ENCODE results near the gene TMEM95.

The TMEM95 gene, protein sequence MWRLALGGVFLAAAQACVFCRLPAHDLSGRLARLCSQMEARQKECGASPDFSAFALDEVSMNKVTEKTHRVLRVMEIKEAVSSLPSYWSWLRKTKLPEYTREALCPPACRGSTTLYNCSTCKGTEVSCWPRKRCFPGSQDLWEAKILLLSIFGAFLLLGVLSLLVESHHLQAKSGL

DNA sequence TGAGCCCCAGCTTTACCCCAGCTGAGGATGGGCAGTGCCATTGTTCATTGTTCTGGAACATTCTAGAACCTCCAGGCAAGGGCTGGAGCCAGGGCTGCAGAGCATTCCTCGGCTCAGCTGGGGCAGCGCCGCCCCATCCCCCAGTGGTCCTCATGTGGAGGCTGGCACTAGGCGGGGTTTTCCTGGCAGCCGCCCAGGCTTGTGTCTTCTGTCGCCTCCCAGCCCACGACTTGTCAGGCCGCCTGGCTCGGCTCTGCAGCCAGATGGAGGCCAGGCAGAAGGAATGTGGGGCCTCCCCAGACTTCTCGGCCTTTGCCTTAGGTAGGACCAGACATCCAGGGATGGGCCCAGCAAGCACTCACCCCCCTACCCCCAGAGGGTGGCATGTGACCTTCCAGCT, at the start of gene TMEM95:
Gene TMEM95, plus strand, starts transcription at position 104 of the 400 bp plus-strand sequence. Its CDS starts 49 bp downstream, at position 153.
- no peak for DNase-seq

DNA sequence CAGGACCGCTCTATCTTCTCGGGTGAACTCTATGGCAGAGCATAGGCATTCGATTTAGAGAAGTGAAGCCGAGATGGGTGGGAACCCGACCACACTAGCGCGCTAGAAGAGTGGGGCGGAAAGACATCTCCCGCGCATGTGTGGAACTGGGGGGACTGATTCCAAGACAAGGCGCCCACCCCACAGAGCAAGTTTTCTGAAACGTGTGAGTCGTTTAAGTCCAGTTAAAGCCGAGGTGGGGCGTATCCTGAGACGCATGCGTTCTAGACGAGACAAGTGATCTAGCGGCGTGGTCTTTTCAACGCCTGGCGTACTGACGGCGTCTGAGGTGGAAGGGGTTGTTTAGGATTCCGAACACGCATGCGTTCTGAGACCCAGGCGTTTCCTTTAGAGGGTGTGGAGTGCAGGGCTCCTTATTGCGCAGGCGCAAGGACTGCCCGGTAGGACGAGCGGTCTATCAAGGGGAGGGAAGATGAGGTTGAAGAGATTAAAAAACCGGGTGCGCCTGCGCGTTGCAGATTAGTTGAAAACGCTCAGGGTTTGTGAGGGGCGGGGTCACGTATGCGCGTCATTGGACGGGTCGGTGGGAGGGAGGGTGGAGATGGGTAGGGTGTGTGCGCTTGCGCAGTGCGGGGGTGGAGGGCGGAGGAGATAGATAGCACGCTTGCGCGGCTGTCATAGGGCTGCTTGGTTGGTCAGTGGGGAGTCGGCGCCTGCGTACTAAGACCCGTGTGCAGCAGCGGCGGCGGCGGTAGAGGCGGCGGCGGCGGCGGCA, 47.9 kb upstream of the TMEM95 start, which contains the start of gene EIF5A:
Gene EIF5A, plus strand, starts transcription at position 718 of the 775 bp plus-strand sequence. CDS start 2,008 bp downstream, outside the sequence.
- peak; percentile 100 for DNase-seq

DNA sequence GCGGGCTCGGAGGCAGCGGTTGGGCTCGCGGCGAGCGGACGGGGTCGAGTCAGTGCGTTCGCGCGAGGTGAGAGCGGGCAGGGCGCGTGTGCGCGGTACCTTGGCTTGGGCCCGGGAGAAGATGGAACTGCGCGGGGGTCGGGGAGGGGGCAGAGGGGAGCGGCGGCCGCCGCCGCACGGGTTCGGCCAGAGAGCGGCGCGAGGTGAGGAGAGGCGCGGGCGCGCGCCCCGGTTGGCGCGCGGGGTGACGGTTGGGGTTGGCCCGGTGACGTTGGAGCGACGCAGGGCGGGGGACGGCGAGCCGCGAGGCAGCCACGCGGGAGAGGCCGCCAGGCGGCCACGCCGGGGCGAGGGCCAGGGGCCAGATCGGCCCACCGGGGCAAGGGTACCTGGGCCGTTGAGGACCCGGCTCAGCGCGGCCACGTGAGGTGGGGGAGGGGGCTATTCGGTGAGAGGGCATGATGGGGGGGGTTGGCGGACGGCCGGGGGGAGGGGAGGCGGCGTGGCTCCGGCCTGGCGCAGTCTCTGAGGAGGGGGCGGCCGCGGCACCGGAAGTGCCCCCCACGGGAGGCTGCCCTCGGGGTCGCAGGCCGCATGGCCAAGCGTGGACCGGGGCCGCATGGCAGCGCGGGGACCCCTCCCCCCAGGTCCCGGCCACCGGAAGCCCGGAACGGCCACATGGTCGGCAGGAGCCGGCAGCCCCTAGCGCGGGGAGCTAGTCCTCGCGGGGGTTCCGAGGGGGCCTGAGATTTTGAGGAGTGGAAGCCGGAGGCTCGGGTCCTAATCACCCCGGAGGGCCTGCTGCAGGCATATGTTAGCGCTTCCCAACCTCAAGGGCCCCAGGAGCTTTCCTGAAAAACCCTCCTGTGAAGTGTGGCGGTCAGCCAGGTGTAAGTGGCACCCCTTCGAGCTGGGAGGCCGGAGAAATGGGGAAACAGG, 47.0 kb upstream of the TMEM95 start:
- DNase-seq: peak; percentile 66

DNA sequence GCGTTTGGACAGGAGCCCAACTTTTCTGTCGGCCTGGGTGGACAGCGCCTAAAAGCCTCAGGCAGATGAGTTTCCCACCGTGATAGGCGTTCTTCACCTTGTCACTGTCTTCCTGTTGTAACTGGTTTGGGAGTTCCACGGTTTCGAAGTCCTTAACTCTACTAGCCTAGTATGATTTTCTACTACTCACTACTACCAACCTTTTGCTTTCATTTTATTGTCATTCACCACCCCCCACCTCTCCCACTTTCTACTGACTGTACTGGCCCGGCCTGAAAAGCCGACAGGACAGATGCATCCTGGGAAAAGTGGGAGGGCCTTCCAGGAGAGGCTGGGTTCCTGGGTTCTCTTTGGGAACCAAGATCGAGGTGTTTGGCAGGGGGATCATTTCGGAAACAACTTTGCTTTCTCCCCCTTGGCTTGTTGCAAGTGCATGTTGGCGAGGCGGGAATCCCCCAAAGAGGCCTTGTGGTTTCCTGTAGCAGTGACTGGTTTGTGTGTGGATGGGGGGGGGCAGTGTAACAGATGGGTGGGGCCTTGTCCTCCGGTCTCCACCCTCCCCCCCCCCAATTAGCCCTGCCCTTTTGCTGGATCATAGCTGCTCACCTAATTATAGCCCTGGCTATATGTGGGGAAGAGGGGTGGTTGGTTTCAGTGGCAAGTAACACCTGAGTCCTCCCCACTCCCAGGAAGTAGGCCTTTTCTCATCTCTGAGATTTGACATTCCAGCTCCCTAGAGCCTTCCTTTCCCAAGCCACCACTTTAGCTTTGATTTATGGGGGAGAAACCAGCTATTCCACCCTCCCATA, 46.1 kb upstream of the TMEM95 start:
- peak; percentile 72 for DNase-seq

DNA sequence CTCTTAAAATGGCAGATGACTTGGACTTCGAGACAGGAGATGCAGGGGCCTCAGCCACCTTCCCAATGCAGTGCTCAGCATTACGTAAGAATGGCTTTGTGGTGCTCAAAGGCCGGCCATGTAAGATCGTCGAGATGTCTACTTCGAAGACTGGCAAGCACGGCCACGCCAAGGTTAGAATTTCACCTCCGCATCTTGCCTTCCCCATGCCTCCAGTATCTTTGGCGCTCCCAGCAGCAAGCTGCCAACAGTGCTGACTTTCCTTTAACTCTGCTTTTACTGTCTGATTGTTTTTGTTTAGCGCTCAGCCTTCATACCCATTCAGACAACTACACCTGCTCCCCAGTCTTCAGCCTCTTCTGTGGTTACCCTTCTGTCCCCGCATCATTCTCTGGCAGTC, 45.3 kb upstream of the TMEM95 start:
- DNase-seq: no peak

DNA sequence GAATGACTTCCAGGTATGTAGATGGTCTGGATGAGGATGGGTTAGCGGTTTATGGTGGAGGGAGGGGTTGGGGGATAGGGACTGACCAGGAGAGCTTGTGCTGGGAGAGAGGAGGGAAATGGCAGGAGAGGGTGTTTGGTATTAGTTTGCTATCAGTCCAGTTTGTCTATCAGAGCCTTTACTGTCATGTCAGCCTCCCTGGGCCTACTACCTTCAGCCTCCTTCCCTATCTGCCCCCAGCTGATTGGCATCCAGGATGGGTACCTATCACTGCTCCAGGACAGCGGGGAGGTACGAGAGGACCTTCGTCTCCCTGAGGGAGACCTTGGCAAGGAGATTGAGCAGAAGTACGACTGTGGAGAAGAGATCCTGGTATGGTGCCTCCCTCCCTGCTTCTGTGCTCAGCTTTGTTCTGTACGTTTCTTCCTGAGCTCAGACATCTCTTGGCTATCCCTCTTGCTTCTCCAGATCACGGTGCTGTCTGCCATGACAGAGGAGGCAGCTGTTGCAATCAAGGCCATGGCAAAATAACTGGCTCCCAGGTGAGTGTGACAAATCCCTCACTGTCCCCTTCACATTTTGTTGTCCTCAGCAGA, 43.7 kb upstream of the TMEM95 start:
- no peak for DNase-seq

DNA sequence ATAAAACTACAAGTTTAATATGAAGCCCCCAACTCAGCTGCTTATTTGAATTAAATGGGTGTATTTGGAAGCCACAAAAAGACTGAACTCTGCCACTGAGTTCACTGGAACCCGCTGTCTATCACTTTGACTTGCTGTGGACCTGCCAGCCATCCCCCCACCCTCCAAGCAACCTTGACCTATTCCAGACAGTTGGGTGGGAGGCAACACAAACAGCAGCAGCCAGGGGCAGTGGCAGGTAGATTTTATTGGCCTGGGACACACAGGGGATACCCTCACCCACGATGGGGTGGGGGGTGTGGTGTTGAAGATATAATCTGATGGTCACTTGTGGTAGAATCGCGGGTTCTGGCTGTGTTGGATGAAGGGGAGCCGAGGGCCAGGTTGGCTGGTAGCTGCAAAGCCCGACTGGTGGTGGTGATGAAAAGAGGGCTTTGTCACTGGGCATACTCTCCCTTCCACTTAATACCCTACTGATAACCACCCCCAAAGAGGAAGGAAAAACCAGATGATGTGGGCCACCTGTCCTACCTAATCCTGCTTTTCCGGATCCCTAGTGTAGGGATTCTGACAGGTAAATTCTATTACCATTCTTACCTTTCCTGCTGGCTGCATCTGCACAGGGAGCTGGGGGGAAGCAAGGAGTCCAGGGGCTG, 42.4 kb upstream of the TMEM95 start:
- DNase-seq: no peak

DNA sequence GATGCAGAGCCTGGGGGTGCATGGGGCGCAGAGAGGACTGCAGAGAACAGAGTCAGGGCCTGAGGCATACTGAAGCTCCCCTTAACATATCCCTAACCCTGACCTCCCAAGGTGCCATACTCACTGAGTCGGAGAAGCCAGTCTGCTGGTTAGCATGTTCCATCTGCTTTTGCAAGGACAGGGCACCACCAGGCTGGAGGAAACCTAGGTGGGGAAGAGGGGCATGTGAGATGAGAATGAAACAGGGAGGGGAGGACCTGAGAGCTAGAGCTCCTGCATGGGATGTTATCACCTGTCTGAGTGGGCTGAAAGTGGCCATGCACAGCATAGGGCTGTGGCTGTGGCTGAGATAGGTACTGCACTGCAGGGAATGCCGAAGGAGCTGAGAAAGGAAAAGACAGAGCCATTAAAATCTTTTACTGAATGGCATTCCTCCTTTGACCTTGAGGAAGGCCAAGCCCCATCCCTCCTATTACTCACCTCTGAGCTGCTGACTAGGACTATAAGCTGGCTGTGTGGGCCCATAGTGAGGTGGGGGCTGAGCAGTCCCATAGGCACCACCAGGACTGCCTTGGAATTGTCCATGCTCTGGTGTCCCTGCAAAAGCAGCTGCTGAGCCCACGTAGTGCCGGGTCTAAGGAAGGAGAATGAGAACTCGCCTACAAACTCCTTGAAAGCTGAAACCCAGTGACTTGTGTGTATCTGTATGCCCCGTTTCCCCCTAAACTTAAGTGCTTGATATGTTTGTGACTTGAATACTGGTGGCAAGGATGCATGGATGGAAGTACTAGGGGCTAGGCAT, 41.7 kb upstream of the TMEM95 start:
- DNase-seq: no peak

DNA sequence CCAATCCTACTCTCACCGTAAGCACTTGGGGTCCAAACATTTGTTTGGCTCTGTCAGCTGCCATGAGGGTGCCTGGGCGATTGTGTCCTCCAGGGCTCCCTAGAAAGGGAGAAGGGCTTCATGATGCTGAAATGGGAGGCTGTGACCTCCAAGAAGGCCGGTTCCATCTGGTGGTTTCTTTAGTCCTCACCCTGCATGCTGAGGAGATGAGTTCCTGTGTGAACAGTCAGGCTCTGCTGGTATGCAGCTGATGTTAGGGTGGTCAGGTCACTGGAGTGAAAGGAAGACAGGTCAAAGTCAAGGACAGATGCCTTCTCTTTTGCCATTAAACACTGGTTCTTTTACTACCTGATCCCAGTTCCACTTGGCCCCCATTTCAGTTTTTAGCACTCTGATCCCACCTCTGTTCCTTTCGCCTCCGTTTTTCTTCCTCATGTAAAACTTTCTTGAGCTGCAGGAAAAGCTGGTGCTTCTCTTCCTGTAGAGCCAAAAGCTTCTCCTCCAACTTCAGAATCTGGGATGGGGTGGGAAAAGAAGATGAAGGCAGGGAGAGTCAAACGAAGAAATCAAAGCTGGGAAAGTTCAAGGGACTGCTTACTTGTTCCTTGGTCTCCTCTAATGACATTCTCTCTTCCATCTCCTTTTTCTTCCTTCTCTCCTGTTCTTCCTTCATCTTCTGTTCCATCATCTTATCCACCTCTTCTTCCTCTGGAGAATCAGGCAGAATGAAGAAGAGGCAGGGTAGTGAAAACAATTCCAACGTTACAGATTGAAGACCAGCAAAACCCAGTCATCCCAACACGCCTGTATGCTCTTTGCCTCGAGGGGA, 40.9 kb upstream of the TMEM95 start:
- no peak for DNase-seq

DNA sequence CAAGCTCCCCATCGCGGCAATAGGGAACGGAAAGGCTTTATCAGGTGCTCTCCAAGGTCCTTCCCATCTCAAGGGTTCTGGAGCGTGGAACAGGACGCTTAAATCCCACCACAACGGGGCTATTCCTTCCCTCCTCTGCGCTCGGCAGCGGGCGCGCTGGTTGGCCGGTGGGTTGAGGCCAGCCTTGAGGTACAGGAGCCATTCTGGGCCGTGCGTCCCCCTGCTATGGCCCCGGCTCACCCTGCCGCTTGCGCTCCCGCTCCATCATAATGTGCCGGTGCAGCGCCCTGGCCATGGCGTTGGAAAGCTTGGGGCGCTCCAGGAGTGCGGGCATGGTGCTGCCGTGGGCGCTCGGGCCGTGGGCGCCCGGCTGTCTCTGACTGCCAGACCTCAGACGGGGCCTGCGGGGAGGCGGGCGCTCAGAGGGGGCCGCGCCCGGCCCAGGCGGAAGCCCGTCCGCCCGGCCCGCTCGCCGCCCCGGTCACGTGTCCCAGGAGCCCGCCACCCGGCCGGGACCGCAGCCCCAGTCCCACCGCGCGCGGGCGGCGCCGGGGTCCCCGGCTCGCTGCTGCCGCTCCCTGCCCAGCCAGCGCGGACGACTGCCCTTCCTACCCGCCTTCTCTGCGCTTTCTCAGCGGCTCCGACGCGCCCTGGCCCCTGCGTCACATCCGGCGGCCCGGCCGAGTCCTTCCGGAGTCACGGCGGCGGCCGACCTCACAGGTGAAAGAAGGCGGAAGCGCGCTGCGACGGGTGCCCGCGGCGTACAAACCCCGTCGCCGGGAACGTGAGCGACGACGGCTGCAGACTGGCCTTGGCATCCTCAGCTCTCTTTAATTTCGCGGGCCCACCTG, 40.0 kb upstream of the TMEM95 start, which contains the start of gene GPS2:
Gene GPS2, minus strand, starts transcription at position 642 of the 851 bp plus-strand sequence. Its CDS starts 308 bp downstream, at position 334.
- peak; percentile 94 for DNase-seq

DNA sequence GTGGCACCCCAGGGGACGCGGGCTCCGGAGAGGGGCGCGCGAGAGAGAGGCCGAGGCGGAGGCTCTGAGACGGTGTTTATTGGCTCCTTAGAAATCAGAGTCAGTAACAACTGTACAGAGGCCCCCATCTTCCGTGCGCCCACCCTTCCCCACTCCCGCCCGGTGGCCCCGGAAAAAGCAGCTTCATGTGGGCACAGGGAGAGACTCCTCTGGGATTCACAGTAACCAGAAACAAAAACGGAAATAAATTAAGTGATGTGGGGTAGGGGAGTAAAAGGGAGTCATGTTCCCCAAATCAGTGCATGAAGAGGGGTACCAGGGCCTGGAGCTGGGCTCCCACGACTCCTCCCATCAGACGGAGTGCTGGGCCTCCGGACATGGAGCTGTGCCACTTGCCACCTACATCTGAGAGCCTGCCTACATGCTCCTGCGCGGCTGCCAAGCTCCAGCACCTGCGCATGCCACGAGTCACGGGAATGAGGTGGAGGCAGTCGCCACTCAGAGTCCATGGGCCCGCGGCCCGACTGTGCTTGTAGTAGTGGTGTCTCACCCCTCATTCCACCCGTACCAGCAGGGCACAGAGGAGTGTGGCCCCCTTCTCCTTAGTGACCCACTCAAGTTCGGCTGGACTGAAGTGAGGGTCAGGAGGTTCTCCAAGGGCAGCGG, 39.3 kb upstream of the TMEM95 start:
- no peak for DNase-seq

DNA sequence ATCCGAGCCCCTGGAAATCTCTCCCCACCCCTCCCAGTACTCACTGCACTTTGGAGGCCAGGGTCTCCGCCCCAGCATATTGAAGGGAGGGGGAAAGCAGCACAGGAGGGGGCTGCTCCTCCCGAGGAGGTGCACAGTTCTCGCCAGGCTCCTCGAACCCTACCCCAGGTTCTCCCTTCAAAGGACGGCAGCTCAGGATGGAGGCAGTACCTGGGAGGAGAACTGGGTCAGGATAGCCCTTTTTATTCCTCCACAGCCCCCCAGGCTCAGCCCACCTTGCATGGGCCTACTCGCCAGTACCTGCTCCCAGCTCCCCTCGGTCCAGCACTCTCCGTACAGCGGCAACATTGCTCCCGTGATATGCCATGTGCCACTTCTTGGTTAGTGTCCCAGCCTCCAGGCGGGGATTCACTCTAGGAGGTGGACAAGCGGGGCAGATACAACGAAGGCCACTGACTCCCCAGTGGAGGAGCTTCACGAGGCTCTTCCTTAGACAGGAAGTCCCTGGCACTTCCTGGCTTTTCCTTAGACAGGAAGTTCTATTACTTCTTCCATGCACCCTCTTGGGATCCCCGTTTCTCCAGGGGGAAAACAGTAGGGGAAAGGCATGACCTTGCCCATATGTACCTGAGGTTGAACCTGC, 37.7 kb upstream of the TMEM95 start:
- no peak for DNase-seq

DNA sequence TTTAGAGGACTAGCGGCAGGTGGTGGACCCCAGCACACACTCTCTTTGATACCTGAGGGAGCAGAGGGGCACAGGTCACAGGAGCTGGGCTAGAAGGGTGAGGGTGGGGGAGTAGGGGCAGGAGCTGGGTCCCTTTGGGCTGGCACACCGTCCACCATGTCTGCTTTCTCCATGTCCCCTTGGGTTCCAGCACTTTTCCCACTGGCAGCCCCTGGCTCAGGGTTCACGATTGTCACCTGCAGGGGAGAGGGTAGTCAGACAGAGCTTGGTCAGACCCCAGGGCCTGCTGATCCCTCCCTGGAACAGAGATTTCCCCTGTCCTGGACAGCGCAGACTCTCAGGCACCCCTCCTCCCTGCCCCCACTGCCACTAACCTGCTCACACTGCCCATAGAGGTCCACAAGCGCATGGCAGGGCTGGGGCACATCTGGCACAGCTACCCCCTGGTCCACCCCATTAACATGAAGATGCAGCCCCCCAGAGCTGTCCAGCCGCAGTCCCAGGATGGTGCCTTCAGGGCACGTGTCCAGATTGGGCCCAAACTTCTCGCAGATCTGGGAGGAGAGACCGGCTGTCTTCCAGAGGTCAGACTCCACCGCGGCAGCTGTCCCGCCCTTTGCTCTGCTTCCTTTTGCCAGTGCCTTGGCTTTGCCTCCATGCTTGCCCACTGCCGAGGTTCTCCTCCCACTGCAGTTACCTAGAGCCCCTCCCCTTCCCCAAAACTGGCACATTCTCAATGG, 36.7 kb upstream of the TMEM95 start:
- DNase-seq: no peak

DNA sequence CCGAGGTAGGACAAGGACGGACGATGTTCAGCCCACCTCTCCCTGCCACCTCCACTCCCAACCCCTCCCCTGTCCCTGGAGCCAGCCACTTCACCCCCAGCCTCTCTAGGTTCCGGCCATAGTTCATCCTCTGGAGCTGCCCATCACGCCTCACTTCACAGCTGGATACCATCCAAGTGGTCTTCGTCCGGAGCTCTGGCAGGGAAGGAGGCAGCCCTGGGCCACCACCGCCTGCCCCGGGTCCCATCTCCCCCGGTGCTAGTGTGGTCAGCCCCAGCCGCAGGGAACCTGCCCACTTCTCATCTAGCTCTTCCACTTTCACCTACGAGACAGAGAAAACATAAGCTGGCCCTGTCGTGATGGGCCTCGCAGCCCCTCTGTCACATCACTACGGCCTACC, 33.5 kb upstream of the TMEM95 start:
- DNase-seq: no peak

DNA sequence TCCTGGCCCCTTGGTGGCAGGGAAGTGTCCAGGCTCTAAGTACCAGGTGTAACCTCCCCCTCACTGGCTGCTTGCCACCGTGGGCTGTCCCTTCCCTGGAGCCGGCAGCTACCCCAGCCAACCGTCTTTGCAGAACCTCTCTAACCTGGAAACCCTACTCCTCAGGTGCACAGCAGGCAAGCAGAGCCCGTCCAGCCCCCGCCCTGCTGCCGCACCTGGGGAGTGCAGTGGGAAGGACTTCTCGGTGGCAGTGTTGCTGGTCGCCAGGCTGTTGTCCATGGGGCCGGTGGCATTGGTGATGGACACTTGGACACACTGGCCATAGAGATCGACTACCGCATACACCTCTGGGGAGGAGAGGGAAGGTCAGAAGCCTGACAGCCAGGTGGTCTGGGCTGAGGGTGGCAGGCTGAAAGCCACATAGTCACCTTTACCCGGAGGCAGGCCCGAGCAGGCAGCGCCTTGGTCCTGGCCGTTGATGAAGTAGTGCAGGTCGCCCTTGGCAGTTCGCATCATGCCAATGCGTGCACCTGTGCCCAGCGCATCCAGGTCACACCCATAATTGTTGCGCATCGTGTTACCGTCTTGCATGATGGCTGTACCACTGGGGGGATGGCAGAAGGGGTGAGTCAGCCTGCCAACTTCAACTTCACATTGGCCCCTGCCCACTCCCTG, 32.3 kb upstream of the TMEM95 start:
- no peak for DNase-seq

All from activated CD4-positive, CD25-positive, alpha-beta regulatory T cell treated with anti-CD3 and anti-CD28 coated beads, Interleukin-2, amount 50 U/mL, for 72 hours (primary cell).